Posterior cingulate gyrus (tissue), 11 donors: ENCODE results near the gene SRC.

Source experiments
- DNase-seq, 10 donors: peaks; one replicate each; pipeline versions ENCODE4 v3.0.0 to v3.0.0-alpha.2; 2020 to 2021; ENCODE audit warnings: mixed read lengths in 3 of 10
- intact Hi-C: fragments of 100-400 bp; cut with DNase I; formaldehyde crosslinking; loops from one replicate; pipeline ENCODE4 v1.15.1; 2023

The SRC gene

DNA sequence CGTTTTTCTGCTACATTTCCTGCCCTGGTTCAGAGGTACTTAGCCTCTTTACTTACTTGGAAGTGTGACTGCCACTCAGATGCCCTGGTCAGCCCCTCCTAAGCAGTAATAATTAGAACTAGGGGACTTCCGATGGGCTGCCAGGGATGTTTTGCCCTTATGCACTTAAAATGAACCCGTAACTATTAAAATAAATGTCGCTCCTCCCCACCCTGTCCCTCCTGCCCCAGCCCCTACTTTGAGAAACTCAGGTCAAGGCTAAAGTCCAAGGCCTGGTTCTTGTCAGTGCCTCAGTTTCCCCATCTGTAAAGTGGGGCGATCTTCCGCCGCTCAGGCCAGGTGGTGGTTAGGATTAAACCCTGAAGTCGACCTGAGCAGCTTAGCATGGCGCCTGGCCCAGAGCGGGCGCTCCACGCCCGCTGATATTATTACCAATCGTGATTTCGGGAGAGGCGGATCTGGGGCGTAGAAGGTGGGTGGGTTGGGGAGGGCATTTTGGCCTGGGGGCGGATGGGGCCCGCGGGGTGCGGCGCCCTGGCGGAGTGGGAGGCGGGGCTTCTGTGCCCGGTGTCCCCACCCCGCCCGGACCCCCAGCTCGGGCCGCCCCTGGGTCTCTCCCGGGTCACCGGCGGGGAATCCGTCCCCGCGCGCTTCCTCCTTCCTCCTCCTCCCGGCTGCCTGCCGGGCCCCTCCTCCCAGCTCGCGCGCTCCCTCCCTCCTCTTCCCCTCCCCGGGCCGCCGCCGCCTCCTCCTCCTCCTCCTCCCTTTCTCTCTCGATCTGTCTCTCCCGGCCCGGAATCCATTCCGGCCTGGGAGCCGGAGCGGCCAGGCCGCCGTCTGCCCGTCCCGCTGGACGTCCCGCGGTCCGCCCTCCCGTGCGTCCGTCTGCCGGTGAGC is at the start of gene SRC:
TSS of gene SRC (plus strand) at position 802 of the 897 bp plus-strand sequence. CDS start 38,014 bp downstream, outside the sequence.
- peak; percentile 29 to 97 (median 74) for DNase-seq
- intact Hi-C loops = no loop called here

GRCh38 chr20:37296371-37296770 is 49.6 kb upstream of the SRC start:
- DNase-seq = peak in 1 of 10 donors; percentile 12
- intact Hi-C loops = no loop called here

GRCh38 chr20:37297066-37297736 is 48.7 kb upstream of the SRC start:
- intact Hi-C loops = no loop called here
- peak in 1 of 10 donors; percentile 30 for DNase-seq

GRCh38 chr20:37298190-37298939 is 47.6 kb upstream of the SRC start:
- no peak for DNase-seq
- intact Hi-C loops = no loop called here

DNA sequence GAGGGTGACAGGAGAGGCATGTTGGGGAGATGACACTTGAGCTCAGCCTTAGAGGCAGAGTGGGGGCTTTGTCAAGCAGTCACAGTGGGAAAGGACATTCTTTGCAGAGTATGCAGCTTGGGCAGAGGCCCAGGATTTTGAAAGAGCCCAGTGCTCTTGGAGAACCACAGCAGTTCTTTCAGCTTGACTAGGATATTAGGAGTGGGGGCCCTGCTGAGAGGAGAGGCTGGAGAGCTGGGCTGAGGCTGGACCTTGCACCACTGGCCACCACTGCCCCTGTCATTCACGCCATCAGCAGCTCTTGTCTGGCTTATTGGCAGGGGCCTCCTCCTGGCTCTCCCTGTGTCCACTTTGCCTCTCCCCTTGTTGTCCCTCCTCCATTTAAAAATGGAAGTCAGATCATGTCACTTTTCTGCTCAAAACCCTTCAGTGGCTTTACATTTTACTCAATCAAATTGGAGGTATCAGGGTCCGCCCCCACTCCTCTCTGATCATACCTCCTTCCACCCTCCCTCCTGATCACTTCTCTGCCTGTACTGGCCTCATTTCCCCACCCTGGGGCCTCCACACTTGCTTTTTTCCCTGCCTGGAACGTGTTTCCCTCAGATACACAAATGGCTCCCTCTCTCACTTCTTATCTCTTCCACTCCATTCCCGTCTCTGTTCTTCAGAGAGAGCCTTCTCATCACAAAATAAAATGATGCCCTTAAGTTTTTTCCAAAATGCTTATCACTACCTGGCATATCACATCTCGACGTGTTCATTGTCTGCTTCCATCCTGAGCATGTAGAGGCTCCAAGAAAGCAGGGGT is 46.0 kb upstream of the SRC start:
- DNase-seq = peak in 1 of 10 donors; percentile 27
- intact Hi-C loops = no loop called here

DNA sequence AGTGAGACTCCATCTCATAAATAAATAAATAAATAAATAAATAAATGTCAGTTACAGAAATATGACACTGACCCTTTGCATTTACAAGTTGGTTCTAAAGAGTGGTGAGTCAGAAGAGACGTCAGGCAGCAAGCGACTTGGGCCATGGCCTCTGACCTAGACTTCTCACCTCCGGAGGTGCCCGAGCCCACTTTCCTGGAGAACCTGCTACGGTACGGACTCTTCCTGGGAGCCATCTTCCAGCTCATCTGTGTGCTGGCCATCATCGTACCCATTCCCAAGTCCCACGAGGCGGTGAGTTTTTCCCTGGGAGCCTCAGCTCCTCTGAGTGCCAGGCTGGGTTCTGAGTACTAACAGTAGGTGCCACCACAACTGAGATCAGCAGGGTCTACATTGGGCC is 44.8 kb upstream of the SRC start:
- intact Hi-C loops = no loop called here
- DNase-seq = no peak

GRCh38 chr20:37301558-37301957 is 44.4 kb upstream of the SRC start:
- intact Hi-C loops = no loop called here
- no peak for DNase-seq

DNA sequence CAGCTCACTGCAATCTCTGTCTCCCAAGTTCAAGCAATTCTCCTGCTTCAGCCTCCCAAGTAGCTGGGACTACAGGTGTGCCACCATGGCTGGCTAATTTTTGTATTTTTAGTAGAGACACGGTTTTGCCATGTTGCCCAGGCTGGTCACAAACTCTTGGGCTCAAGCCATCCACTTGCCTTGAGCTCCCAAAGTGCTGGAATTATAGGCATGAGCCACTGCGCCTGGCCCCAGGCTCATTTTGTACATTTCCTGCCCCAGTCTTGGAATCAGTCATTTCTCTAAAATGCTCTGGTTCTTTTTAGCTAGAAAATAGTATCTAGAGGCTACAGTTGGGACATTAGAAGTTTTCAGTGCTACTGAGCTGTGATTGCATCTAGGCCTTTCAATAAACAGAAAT is 43.0 kb upstream of the SRC start:
- intact Hi-C loops = no loop called here
- no peak for DNase-seq

DNA sequence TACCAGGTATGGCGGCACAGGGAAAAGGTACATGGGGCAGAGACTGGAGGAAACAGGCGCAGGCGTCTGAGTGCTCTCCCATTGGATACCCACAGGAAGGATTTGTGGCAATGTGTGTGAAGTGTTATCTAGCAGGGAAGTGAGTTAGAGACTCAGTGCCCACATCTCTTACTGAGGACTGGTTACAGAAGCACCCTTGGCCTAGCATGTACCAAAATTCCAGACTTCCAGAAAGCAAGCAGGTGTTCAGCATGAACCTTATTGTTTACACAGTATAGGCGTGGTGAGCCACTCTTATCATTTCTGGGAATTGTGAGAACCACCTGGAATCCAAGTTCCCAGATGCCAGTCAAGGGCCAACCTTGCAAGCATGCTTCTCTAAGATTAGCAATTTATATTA is 42.3 kb upstream of the SRC start:
- intact Hi-C loops = no loop called here
- no peak for DNase-seq

DNA sequence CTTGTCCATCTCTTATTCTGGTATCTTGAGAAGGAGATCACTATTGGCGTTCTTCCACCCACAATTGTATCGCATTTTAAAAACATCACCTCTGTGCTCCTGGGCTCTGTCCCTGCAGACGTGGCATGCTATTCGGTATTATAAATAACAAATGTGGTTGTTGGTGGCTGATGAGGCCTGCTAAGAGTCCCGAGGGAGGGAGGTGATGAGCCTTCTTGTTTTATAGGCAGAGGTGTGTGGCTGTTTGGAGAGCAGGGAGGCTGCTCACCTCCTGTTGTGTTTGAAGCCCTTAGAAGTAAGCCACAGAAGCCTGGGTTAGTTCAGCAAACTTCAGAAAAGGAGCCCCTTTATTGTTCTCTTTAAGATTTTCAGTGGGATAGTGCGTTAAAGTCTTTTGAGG is 40.9 kb upstream of the SRC start:
- DNase-seq = no peak
- intact Hi-C loops = no loop called here

DNA sequence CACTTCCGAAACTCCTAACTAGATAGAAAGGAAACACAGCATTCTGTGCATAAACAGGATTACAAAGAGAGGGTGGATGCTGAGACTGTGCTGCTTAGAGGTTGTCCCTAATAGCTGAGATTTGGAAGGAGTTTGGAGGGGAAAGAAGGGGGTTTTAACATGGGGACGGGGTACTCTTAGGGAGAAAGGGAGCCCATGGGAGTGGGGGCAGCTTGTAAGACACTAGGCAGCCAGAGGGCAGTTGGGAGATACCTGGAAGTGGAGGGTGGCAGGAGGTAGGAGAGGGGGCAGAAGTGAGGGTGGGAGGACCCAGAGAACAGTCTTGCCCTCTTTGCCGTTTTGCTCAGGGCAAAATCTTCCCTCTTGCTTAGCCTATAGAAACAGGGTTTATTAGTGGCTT is 40.1 kb upstream of the SRC start:
- intact Hi-C loops = no loop called here
- DNase-seq = no peak

DNA sequence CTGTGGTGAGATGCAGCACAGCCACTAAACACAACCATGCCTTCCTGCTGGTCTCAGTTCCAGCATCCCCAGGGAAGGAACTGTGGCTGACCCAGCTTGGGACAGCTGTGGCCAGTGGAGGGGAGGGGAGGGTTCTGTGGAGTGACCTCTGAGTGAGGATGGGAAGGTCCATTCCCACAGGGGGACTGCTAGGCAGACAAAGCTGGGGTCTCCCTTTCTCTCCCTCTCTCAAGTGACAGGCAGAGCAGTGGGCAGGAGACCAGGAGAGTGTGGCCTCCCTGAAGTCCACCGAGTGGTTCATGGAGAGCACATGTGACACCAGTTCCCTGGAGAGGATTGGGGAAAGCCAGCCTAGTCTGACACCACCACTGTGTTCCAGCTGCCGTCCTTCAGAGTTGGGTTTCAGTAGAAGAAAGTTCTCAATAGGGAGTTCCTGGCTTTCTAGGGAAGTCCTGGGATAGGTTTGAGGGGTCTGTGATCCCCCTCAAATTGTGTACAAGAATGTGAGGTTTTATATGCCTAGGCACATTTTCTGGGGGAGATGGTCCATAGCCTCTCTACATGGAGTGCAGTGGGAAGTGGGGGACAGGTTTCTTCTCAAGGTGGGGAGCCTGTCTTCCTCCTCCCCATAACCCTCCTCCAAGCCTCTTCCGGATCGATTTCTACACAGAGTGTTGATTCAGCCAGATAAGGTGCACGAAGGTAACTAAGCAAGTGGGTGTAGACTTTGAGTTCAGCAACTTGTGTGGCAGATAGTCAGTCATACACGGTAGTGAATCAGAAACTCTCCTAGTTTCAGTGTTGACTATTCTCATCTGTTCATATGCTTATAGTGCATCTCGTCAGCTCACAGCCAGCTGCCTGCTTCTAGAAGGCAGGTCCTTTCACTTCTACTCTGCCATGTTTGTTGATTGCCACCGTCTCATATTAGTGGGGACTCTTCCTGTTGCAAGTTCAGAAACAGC is 37.6 kb upstream of the SRC start:
- DNase-seq = no peak
- intact Hi-C loops = no loop called here

GRCh38 chr20:37309290-37309689 is 36.6 kb upstream of the SRC start:
- intact Hi-C loops = no loop called here
- no peak for DNase-seq

DNA sequence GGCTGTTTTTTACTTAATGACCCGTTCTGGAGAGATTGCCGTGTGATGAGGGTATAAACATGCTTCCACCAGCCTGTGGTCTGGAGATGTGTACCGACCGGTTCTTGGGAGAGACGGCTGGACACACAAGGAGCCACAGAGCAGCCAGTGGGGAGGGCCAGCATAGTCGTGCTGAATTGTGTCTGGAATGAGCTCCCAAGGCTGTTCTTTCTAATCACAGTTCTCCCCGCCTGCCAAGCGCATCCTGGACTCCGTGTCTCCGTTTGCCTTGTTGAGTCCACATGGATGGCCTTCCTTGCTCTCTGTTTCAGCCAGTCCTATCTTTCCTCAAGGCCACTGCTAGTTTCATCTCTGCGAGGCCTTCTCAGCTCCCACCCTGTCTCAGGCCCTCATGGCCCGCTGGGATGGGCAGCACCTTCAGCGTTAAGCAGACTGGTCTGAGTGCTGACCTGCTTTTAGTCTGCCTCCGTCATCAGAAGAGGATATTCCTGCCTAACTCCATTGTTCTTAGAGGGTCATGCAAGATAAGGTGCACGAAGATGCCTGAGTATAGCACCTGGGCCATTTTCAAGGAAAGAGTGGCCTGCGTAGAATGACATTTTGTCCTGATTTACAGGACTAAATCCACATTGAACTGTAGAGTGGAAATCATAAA is 35.9 kb upstream of the SRC start:
- DNase-seq = no peak
- intact Hi-C loops = no loop called here

DNA sequence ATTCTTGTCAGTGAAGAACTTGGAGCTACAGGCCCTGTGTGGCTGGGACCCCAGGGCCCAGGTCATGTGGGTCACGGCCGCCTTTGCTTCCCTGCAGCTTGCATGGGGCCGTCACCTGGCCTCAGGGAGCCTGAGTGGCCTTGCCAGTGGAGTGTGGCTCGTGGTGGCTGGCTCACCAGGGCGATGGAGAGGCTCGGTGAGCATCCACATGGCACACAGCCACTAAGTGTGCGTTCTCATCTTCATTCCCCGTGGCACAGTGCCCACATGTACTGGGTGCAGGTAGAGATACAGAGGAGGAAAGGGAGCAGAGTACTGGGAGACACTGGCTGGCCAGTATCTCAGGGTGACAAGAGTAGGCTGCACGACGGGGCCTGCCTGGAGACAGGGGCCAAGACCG is 35.0 kb upstream of the SRC start:
- intact Hi-C loops = no loop called here
- no peak for DNase-seq

GRCh38 chr20:37311710-37312355 is 34.1 kb upstream of the SRC start:
- no peak for DNase-seq
- intact Hi-C loops = no loop called here

GRCh38 chr20:37313546-37314091 is 32.3 kb upstream of the SRC start:
- intact Hi-C loops = no loop called here
- peak in 1 of 10 donors; percentile 22 for DNase-seq

DNA sequence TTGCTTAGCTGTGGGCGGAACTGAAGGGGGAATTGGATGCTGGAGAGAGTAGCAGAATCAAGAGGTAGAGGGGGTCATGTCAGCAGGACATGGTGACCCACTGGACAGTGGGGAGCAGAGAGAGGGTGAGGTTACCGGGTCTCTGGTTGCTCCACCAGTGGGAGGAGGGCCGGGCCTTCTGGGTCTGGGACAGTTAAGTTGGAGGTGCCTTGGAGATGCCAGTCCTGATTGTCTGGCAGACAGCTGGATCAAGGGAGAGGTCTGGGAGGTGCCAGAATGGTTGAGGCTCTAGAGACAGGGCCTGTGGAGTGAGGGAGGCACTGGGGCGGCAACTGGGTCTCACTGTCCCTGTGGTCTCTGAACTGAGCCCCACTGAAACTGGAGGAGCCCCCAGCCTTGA is 31.8 kb upstream of the SRC start:
- intact Hi-C loops = no loop called here
- peak in 1 of 10 donors; percentile 73 for DNase-seq
